Measurements from ENCODE around the gene MSL3B.
"Not testable (repeated sequence)": the region's sequence is repeated elsewhere in the genome, so short reads cannot be mapped to it uniquely, and the experiment has no call there.

The MSL3B gene

GRCh38 chr2:233867993-233868532, at the start of gene MSL3B:
MSL3B (minus strand) TSS chr2:233868386.
- DNase-seq, result peak; percentile 47

- no peak for DNase-seq
These were observed 48.9 kb upstream of the MSL3B start, which contains the start of gene TRPM8 for GRCh38 chr2:233917116-233917515. TRPM8 (plus strand) TSS chr2:233917373; CDS start chr2:233926538, 9,165 bp downstream.

GRCh38 chr2:233915128-233915527, 46.9 kb upstream of the MSL3B start:
- no peak for DNase-seq

- DNase-seq, result no peak
These were observed 44.7 kb upstream of the MSL3B start for GRCh38 chr2:233912691-233913423.

- no peak for DNase-seq
These were observed 39.4 kb upstream of the MSL3B start for GRCh38 chr2:233907627-233908026.

- DNase-seq, result no peak
These were observed 37.8 kb upstream of the MSL3B start for GRCh38 chr2:233905945-233906344.

- DNase-seq, result no peak
These were observed 33.7 kb upstream of the MSL3B start for GRCh38 chr2:233901884-233902283.

GRCh38 chr2:233901367-233901766, 33.2 kb upstream of the MSL3B start:
- no peak for DNase-seq

GRCh38 chr2:233896253-233896652, 28.1 kb upstream of the MSL3B start:
- DNase-seq, result not testable (repeated sequence)

GRCh38 chr2:233892793-233893192, 24.6 kb upstream of the MSL3B start:
- DNase-seq, result no peak

GRCh38 chr2:233882353-233882752, 14.2 kb upstream of the MSL3B start:
- DNase-seq, result no peak

GRCh38 chr2:233872125-233872524, 3.9 kb upstream of the MSL3B start:
- DNase-seq, result not testable (repeated sequence)

- no peak for DNase-seq
These were observed 3.2 kb upstream of the MSL3B start for GRCh38 chr2:233871432-233871831.

GRCh38 chr2:233866479-233866878, 1.7 kb downstream of the MSL3B start:
- no peak for DNase-seq

GRCh38 chr2:233865838-233866237, 2.3 kb downstream of the MSL3B start:
- DNase-seq, result no peak

GRCh38 chr2:233862261-233862768, 5.9 kb downstream of the MSL3B start:
- no peak for DNase-seq

- no peak for DNase-seq
These were observed 9.9 kb downstream of the MSL3B start for GRCh38 chr2:233858331-233858730.

- DNase-seq, result peak; percentile 41
These were observed 10.6 kb downstream of the MSL3B start for GRCh38 chr2:233857511-233858141.

GRCh38 chr2:233856184-233856583, 12.0 kb downstream of the MSL3B start:
- DNase-seq, result no peak

- DNase-seq, result no peak
These were observed 12.8 kb downstream of the MSL3B start for GRCh38 chr2:233855345-233855744.

- peak; percentile 93 for DNase-seq
These were observed 13.8 kb downstream of the MSL3B start, which contains the start of gene HJURP for GRCh38 chr2:233854241-233854981. HJURP (minus strand) TSS chr2:233854535; CDS start chr2:233854500, 35 bp downstream.

- no peak for DNase-seq
These were observed 14.3 kb downstream of the MSL3B start for GRCh38 chr2:233853883-233854240.

GRCh38 chr2:233853353-233853752, 14.8 kb downstream of the MSL3B start:
- no peak for DNase-seq

Measured in NCI-H146 (cell line).